ENCODE measurements around the gene KCNIP4.

DNA sequence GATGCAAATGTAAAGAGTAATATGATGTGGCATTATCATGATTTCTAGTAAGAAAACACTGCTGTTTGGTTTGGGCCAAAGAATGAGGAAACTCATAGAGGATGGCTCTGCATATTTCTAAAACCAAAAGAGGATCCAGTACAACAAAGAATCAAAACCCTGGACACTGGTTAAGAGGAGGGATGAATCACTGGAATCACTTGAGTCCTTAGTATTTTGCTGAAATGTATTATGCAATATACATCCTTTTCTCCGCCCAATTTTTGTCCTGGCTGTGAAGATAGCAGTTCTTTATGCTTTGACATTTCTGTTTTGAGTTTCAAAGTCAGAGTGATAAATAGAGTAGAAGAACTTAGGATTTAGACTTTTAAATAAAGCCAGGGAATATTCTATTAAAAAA, 902.4 kb downstream of the KCNIP4 start:
- TF ChIP-seq, protein P1, sequence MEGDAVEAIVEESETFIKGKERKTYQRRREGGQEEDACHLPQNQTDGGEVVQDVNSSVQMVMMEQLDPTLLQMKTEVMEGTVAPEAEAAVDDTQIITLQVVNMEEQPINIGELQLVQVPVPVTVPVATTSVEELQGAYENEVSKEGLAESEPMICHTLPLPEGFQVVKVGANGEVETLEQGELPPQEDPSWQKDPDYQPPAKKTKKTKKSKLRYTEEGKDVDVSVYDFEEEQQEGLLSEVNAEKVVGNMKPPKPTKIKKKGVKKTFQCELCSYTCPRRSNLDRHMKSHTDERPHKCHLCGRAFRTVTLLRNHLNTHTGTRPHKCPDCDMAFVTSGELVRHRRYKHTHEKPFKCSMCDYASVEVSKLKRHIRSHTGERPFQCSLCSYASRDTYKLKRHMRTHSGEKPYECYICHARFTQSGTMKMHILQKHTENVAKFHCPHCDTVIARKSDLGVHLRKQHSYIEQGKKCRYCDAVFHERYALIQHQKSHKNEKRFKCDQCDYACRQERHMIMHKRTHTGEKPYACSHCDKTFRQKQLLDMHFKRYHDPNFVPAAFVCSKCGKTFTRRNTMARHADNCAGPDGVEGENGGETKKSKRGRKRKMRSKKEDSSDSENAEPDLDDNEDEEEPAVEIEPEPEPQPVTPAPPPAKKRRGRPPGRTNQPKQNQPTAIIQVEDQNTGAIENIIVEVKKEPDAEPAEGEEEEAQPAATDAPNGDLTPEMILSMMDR (IDR thresholded peaks at IDR 0.05): no peak
- no peak for TF ChIP-seq POLR2AphosphoS5 (IDR thresholded peaks at IDR 0.05)
- TF ChIP-seq POLR2A (IDR thresholded peaks at IDR 0.05): no peak

All from transverse colon (tissue), 4 donors.